HG02981 (cell line): Measurements from ENCODE around the gene C13orf46.
"Not testable (repeated sequence)": the region's sequence is repeated elsewhere in the genome, so short reads cannot be mapped to it uniquely, and the experiment has no call there.

ENCODE experiments used
- ATAC-seq: cut with Tn5 transposase; IDR thresholded peaks from one replicate; pipeline ENCODE4 v1.9.1; 2021; ENCODE audit warnings: mild to moderate bottlenecking, moderate library complexity; ENCODE audit not compliant: unreplicated experiment

C13orf46 gene

DNA sequence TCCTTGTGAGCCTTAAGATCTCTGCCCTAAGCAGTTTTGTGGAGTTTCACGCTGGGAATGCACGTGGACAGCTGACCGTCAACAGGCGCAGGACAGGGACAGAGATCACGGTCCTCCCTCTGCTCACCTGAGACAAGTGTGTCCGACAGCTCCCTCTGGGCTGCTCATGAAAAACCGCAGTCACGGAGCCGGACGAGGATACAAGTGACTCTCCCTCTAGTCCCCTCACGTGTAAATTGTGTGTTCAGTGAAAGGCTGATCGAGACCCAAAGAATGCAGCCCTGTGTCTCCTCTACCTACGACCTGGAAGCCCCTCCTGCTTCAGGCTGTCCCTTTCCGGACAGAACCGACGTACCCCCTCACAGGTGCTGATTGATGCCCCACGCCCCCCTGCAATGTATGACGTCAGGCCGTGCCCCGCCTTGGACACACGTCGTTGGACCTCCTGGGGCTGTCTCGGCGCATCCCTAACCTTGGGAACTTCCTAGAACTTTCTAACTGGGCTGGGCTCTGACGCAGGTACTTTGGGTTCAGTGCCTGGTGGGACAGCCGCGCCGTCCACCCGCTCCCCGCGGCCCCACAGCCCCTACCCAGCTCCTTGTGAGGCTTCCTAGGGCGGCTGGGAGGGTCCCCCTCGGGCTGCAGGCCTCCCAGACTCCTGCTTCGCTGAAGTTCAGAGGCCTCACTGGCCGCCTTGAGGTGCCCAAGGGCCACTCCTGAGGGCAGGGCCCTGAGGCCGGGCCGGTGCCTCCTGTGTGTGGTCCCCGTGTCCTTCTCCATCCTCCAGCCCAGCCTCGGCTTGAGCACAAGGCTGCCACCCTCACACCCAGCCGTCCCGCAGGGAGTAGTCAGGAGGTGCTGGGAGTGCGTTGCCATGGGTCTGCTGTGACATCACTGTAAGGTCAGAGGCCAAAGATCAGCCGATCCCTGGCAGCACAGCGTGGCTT is at the start of gene C13orf46:
Gene C13orf46 (minus strand): TSS at position 859 of the 947 bp plus-strand sequence. CDS start 79 bp downstream, at position 780.
- ATAC-seq = no peak

- no peak for ATAC-seq
Observed at GRCh38 chr13:114022876-114023275, 49.0 kb upstream of the C13orf46 start.

DNA sequence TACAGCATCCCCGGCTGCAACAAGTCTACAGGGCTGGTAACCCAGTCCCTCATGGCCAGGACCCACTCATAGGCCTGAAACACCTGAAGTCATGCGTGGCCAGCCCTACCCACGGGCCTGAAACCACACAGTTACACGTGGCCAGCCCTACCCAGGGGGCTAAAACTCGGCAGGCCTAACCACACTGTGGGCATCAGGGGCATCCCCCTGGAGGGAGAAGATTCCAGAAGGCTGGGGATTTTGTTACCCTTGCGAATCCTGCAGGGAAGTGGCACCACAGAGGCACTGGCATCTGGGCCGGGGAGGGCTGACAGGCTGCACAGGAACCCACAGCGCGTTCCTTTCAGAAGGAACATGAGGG is 48.4 kb upstream of the C13orf46 start:
- ATAC-seq = no peak

GRCh38 chr13:114021464-114022308 is 47.8 kb upstream of the C13orf46 start:
- ATAC-seq = no peak

- no peak for ATAC-seq
Observed at GRCh38 chr13:114020750-114021463, 47.0 kb upstream of the C13orf46 start.

DNA sequence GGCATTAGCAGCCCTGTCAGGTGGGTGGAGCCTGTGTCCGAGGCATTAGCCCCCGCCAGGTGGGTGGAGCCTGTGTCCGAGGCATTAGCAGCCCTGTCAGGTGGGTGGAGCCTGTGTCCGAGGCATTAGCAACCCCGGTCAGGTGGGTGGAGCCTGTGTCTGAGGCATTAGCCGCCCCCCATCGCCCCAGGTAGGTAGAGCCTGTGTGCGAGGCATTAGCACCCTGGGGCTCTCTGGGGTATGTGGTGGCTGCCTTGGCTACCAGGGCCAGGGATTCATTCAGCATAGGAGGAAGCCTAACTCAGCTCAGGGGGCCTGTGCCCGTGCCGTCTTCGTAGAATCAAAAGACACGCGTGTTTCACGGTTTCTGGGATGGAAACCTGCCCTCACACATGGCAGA is 46.3 kb upstream of the C13orf46 start:
- ATAC-seq = not testable (repeated sequence)

- ATAC-seq = no peak
Observed at GRCh38 chr13:114019367-114019766, 45.5 kb upstream of the C13orf46 start.

DNA sequence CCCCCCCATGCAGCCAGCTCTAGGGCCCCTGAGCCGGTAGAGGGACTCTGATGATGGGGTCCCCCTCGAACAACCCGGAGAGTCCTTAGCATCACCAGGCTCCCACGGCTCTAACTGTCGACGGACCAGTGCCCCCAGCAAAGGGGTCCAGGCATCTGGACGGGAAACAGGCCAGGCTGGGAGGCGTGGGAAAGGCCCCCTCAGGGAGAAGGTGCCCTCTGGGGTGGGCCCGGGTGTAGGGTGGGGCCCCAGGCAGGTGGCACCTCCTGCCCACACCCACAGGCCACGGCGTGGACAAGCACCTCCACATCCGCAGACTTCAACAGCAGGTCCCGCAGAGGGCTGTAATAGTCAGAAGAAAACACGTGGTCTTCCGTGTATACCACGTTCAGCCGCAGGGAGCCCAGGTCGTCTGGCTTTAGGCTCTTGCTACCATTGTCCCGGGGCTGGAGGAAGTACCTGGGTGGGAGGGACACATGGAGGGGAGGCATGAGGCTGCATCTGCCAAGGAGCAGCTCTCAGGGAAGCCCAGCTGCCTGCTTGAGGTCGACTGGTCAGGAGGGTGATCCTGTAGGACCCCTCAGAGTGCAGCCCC is 44.7 kb upstream of the C13orf46 start:
- no peak for ATAC-seq

DNA sequence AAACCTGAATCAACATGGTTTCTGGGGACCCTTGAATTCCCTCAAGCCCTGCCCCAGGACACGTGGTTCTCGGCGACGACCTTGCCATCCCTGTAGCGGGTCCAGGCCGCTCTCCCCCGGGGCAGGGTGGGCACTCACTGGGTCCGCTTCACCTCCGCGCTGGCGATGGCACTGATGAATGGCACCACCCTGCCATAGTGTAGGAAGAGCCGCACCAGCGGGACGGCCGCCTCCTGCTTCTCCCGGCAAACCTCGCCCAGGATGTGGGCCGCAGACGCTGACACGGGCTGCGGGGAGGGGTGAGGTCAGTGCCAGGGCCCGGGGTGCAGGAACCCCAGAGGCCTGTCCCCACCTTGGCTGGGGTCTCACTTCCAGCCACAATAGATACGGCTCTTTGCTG is 44.1 kb upstream of the C13orf46 start:
- ATAC-seq = no peak

DNA sequence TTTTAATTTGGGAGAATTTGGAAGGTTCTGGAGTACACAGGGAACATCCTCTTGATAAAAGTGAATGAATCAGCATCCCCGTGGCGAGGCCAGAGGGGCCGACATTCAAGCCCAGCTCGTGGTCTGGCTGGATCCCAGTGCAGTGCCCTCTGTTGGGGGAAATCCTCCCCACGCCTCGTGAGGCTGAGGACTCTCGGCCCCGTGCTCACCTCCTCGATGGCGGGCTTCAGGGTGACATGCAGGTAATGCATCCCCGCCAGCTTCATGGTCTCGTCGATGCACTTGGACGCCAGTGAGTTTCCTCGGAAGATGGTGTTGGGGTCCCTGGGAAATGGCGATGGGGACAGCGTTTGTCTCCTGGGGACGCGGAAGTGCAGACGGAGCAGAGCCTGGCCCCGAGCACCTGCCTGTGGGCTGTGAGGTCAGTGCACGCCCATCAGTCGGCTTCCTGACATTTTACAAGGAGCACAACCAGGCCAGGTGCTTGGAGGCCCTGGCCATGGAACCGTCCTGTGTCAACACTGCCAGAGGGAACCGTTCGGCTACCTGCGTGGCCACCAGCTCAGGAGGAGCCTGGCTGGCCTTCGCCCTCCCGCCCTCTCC is 43.3 kb upstream of the C13orf46 start:
- no peak for ATAC-seq

- no peak for ATAC-seq
Observed at GRCh38 chr13:114016321-114017027, 42.6 kb upstream of the C13orf46 start.

DNA sequence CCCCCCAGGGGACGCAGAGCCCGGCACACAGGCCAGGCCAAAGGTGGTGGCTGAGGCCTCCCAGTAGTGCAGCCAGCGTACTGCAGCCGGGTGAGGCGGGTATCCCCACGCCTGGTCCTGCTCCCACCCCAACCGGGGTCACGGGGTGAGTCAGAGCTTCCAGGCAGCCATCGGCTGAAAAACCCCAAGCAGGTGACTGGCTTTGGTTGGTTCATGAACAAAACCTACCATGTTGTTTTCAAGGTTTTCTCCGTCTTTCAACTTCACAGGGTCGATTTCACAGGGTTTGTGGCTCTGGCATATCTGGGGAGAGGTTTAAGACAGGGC is 42.1 kb upstream of the C13orf46 start:
- ATAC-seq = no peak

GRCh38 chr13:114015111-114015968 is 41.5 kb upstream of the C13orf46 start:
- no peak for ATAC-seq

DNA sequence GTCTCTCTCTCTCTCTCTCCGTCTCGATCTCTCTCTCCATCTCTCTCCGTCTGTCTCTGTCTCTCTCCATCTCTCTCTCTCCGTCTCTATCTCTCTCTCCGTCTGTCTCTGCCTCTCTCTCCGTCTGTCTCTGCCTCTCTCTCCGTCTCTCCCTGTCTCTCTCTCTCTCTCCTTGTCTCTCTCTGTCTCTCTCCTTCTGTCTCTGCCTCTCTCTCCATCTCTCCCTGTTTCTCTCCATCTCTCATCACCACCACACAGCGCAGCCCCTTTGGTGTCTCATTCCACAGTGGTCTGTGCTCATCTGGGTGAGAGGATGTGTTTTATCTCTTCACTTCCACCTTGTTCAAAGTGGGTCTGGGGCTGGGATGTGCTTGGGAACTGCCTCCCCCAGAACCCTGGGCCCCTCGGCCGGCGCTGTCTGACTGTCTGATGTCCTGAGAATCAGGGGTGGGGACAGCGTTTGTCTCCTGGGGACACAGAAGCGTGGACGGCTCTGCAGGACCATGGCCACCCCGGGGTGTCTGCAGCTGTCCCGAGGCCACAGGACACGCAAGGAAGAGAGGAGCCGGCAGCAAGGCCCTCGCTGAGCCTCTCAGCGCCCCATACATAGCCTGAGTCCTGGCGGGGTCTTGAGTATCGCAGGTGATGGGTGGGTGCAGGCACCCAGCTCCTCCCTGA is 40.2 kb upstream of the C13orf46 start:
- no peak for ATAC-seq

GRCh38 chr13:114013336-114013735 is 39.5 kb upstream of the C13orf46 start:
- no peak for ATAC-seq

- no peak for ATAC-seq
Observed at GRCh38 chr13:114012921-114013320, 39.0 kb upstream of the C13orf46 start.

GRCh38 chr13:114012141-114012540 is 38.3 kb upstream of the C13orf46 start:
- no peak for ATAC-seq

- no peak for ATAC-seq
Observed at GRCh38 chr13:114011226-114011625, 37.4 kb upstream of the C13orf46 start.
